Skeletal muscle satellite cell (primary cell): ENCODE results near the gene RSPH6A.

Experiments used
- H3K27me3 ChIP-seq: 2 replicates; pipeline ENCODE4 v1.7.0; 2013; ENCODE audit warnings: low read length; ENCODE audit not compliant: control insufficient read depth, insufficient read depth
- H3K36me3 ChIP-seq: 2 replicates; pipeline ENCODE4 v1.7.0; 2013; ENCODE audit warnings: mild to moderate bottlenecking, control low read depth, low read length; ENCODE audit not compliant: insufficient read depth
- H3K4me1 ChIP-seq: 2 replicates; pipeline ENCODE4 v1.7.0; 2013; ENCODE audit warnings: low read length; ENCODE audit not compliant: control insufficient read depth, insufficient read depth
- H3K4me2 ChIP-seq: 2 replicates; pipeline ENCODE4 v1.7.0; 2013; ENCODE audit warnings: mild to moderate bottlenecking, low read length
- H3K4me3 ChIP-seq: 2 replicates; pipeline ENCODE4 v1.7.0; 2013; ENCODE audit warnings: low read length
- H3K9ac ChIP-seq: 2 replicates; pipeline ENCODE4 v1.7.0; 2013; ENCODE audit warnings: mild to moderate bottlenecking, low read depth, low read length, moderate library complexity
- H3K9me3 ChIP-seq: replicated peaks from 2 replicates; pipeline ENCODE4 v1.7.0; 2013; ENCODE audit warnings: mild to moderate bottlenecking, control low read depth, low read length

The RSPH6A gene

DNA sequence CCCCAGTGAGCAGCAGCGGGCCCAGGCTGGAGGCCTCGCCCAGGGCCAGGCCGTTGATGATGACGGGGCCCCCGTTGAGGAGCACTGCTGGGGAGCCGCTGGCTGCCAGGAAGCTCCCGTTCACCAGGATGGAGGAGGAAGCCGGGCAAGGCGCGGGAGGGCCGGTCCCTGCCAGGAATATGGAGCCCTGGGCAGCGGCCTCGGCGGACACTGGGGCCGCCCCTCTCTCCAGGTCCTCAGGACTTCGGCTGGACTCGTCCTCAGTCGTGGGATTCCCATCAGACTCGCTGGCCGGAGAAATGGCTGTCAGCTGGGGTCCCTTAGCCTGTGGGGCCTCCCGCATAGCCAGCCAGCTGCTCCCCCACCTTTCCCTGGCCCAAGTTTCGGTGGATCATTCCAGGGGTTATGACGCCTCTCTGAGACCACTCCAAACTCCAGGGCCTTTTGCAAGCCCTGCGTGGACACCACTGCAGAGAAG is 48.2 kb downstream of the RSPH6A start:
- peaks cover 26% of the 10 kb centered on the region for H3K4me1 ChIP-seq
- no peaks in the 10 kb centered on the region for H3K9me3 ChIP-seq
- no peaks in the 10 kb centered on the region for H3K36me3 ChIP-seq
- peak overlapping the region; percentile 96 for H3K4me2 ChIP-seq
- peaks cover 3% of the 10 kb centered on the region for H3K27me3 ChIP-seq
- peak overlapping the region; percentile 82 for H3K9ac ChIP-seq
- H3K4me3 ChIP-seq: peak overlapping the region; percentile 77

DNA sequence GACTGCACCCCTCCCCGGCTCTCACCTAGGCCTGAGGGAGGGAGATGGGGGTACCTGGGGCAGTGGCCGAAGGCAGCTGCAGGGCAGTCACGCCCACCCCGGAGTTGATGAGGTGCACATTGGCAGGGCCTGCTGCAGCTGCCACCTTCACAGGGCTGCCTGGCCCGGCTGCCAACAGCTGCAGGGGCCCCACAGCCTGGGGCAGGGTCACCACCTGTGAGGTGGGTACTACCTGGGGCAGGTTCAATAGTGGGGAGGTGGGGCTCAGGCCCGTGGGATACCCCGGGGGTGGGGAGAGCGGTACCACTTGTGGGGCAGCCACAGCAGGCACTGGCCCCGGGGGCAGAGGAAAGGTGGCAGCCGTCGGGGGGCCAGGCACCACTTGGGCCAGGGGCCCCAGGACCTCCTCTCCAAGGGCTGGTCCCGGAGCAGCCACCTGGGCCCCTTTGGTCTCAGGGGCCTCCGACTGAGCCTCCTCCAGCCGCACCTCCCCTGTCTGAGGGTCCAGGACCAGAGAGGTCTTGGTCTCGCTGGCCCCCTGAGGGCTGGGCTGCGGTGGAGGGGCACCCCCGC is 48.7 kb downstream of the RSPH6A start:
- Histone ChIP-seq H3K9ac (peak overlapping the region; percentile 82), H3K4me3 (peak overlapping the region; percentile 77), H3K4me1 (peaks cover 26% of the 10 kb centered on the region), H3K9me3 (no peaks in the 10 kb centered on the region), H3K4me2 (peak overlapping the region; percentile 96), H3K27me3 (peaks cover 3% of the 10 kb centered on the region), H3K36me3 (no peaks in the 10 kb centered on the region)

DNA sequence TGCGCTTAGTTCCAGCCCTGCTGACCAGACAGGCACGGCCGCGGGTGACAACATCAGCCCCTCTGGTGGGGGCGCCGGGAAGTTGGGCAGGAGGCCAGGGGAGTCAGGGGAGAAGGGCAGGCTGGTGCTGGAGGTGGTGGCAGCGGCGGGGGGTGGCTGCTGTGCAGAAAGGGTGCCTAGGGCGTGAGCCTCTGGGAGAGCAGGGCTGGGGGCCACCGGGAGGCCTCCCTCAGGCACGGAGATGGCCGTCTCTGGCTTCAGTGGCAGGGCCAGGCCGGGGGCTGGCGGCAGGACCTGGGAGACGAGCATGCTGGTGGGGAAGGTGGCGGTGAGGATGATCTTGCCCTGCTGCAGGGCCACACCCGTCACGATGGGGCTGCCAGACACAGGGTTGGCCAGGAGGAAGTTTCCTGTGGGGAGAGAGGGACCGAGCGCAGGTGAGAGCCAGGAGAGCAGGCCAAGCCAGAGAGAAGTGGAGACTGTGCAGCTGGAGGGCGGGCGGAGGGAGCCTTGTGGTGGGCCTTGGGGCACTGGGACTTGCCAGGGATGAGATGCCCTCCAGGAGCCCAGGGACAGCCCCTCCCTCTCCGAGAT is 49.3 kb downstream of the RSPH6A start:
- Histone ChIP-seq H3K4me2 (no peak overlapping the region), H3K4me3 (no peak overlapping the region), H3K4me1 (peaks cover 22% of the 10 kb centered on the region), H3K9ac (no peak overlapping the region), H3K9me3 (no peaks in the 10 kb centered on the region), H3K27me3 (peaks cover 3% of the 10 kb centered on the region), H3K36me3 (no peaks in the 10 kb centered on the region)

DNA sequence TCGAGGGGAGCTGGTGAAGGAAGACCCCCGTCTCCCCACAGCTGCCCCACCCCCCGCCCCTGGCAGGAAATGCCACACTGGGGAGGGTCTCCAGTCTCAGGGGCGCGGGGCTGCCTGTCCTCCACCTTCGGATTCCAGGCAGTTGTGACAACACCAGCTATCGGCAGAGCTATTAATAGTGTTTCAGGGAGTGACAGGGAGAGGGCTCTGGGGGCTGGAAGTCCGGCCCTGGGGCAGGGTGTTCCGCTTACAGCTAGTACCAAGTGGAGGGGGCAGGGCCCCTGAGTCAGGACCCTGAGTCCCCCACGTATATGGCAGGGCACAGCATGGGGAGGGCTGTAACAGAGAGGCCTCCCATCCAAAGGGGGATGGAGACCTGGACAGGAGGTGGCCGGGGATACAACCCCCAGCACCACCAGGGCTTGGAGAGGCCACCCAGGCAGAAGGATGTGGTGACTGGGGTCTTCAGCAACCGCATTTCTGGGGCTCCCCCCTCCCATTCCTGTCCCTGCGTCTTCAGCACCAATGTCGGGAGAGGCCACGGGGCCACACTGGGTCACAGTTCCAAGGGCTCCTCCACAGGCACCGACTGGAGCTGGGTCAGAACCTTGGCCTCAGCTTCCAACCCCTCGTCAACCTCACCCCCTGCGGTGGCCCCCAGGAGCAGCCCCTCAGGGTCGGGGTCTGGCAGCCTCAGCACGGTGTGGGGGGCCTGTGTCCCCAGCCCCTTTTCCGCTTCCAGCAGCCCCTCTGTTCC is 50.0 kb downstream of the RSPH6A start:
- no peak overlapping the region for H3K4me3 ChIP-seq
- H3K9me3 ChIP-seq: no peaks in the 10 kb centered on the region
- H3K9ac ChIP-seq: no peak overlapping the region
- peaks cover 19% of the 10 kb centered on the region for H3K4me1 ChIP-seq
- no peaks in the 10 kb centered on the region for H3K36me3 ChIP-seq
- H3K27me3 ChIP-seq: peaks cover 3% of the 10 kb centered on the region
- no peak overlapping the region for H3K4me2 ChIP-seq

DNA sequence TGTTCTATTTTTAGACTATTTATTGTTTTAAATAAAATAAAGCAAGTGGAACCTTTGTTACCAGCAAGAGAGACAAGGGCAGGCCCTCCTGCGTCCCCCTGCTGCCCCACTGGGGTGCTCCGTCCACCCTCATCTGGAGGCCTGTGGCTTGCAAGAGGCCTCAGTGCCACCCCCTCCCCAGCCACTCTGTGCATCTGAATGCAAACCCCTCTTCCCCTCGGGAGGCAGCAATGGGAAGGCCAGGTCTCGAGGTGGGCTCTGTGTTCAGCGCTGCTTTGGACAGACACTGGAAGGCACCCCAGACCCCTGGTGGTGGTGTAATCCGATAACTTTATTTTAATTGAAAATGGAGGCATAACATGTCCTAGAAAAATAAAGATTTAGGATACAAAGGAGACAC is 50.6 kb downstream of the RSPH6A start:
- Histone ChIP-seq H3K4me1 (peaks cover 13% of the 10 kb centered on the region), H3K4me3 (no peak overlapping the region), H3K4me2 (no peak overlapping the region), H3K9ac (no peak overlapping the region), H3K9me3 (no peaks in the 10 kb centered on the region), H3K27me3 (peaks cover 3% of the 10 kb centered on the region), H3K36me3 (no peaks in the 10 kb centered on the region)

DNA sequence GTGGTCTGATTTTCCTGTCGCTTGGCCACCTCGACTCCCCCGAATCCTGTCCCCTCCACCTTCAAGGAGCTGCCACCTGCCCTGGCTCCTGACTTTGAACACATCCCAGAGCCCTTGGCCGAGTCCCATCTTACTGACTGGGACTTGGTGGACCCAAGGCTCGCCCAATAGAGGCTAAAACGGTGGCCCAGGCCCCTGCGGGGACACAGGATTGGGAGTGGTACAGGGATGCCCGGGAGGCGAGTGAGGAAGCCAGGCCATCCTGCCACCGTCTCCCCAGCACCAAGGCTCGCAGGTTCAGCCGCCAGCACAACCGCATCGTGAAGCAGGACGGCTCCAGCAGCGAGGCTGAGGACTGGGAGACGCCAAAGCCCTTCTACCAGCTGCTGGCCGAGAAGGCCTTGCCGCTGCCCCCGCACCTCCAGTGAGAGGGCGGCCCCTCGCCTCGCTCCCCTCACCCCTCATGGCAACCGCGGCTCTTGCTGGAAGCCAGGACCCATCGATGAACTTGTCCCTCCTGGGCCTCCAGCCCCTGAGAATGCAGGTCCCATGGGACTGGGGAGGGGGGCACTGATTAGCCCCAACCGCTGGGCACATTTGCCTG is 51.3 kb downstream of the RSPH6A start:
- Histone ChIP-seq H3K4me2 (no peak overlapping the region), H3K4me3 (no peak overlapping the region), H3K9me3 (no peaks in the 10 kb centered on the region), H3K9ac (no peak overlapping the region), H3K36me3 (no peaks in the 10 kb centered on the region), H3K27me3 (peaks cover 3% of the 10 kb centered on the region), H3K4me1 (peaks cover 13% of the 10 kb centered on the region)

DNA sequence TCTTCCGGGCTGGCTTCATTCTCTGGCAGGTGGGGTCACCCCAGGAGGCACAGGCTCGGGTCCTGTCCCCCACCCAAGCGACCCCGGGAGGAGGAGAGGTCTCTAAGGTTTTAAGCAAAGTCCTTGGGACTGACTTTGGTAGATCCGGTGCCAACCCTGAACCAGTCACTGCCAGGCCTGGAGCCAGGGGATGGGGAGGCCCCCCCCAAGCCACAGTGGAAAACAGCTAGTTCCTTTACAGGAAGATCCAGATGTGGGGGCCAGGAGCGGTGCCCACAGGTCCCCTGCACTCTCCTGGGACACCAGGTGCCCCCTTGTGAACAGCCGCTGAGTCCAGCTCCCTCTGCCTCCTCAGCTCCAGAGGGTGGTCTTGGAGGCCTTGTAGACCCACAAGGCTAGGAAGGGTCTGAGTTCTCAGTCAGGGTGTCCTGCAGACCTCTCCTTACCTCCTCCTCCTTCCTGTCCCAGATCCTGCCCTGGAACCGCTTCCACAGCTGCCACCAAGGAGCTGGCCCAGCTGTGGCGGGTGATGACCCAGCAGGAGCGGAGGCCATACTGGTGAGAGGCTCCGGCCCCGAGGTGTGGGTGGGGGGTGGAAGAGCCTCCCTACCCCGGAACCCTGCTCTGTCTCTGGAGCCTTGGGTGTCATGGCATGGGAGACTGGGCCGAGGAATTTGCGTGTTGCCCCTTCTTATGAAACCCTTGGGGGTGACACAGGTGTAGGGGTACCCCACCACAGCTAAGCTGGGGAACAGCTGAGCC is 52.1 kb downstream of the RSPH6A start:
- Histone ChIP-seq H3K9ac (no peak overlapping the region), H3K36me3 (no peaks in the 10 kb centered on the region), H3K4me1 (peaks cover 13% of the 10 kb centered on the region), H3K4me3 (no peak overlapping the region), H3K27me3 (peaks cover 3% of the 10 kb centered on the region), H3K9me3 (no peaks in the 10 kb centered on the region), H3K4me2 (no peak overlapping the region)

DNA sequence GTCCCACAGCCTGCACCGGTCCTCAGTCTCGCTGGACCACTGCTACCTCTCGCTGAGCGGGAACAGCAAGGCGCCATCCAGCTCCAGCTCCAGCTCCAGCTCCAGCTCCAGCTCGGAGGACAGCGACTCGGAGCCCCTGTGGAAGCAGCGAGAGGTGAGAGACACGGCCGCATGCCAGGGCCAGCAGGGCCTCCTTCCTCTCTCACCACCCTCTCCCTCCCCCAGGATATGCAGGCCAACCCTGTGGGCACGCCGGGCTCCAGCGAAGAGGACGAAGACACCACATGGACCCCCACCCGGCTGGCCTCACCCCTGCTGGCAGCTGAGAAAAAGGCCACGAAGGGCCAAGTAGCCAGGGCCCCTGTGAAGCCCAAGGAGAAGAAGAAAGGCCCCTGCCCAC is 53.4 kb downstream of the RSPH6A start:
- peaks cover 7% of the 10 kb centered on the region for H3K4me1 ChIP-seq
- H3K4me2 ChIP-seq: no peak overlapping the region
- H3K9ac ChIP-seq: no peak overlapping the region
- no peak overlapping the region for H3K4me3 ChIP-seq
- peaks cover 3% of the 10 kb centered on the region for H3K27me3 ChIP-seq
- H3K36me3 ChIP-seq: no peaks in the 10 kb centered on the region
- H3K9me3 ChIP-seq: no peaks in the 10 kb centered on the region

DNA sequence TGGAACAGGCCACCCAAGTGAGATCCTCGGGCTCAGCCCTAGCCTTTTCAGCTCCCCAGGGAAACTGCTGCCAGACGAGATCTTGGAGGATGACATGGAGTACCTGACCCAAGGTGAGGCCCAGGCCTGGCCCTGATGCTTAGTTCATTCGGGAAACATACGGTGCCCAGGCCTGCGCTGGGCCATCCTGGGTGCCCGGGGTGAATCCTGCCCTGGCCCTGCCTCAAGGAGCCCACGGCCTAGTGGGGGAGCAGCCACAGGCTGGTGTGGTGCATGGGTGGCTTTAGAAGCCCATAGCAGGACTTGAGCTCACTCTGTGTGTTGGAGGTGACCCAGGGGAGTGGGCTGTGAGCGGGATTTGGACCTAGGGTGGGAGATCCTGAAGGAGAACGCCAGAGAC is 56.2 kb downstream of the RSPH6A start:
- H3K27me3 ChIP-seq: peaks cover 1% of the 10 kb centered on the region
- no peak overlapping the region for H3K4me2 ChIP-seq
- no peaks in the 10 kb centered on the region for H3K9me3 ChIP-seq
- H3K4me3 ChIP-seq: no peak overlapping the region
- no peaks in the 10 kb centered on the region for H3K36me3 ChIP-seq
- H3K9ac ChIP-seq: no peak overlapping the region
- H3K4me1 ChIP-seq: no peaks in the 10 kb centered on the region

DNA sequence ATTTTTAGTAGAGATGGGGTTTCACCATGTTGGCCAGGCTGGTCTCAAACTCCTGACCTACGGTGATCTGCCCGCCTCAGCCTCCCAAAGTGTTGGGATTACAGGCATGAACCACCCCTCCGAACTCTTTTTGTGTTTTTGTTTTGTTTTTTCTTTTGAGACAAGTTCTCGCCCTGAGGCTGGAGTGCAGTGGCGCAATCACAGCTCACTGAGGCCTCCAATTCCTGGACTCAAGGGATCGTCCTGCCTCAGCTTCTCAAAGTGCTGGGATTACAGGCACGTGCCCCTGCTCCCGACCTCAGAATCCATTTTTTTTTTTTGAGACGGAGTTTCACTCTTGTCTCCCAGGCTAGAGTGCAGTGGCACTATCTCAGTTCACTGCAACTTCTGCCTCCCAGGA is 57.4 kb downstream of the RSPH6A start:
- H3K9me3 ChIP-seq: no peaks in the 10 kb centered on the region

DNA sequence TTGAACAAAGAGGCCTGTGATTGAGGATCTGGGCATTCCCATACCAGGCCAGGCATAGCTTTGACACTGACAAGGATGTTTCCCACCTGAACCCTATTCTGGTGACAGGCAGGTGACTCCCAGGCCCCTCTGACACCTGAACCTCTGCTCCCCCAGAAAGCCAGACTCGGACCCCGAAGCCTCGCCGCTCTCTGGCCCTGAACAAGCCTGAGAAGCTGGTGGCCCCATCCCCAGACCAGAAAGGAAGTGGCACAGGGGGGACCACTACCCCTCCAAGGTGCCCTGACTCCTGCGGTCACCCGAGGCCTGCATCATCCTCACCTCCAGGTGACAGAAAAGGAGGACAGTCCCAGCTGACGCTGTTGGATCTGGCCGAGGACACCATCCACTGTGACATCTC is 60.8 kb downstream of the RSPH6A start:
- Histone ChIP-seq H3K36me3 (no peaks in the 10 kb centered on the region), H3K4me2 (no peak overlapping the region), H3K27me3 (no peaks in the 10 kb centered on the region), H3K4me3 (no peak overlapping the region), H3K9ac (no peak overlapping the region), H3K9me3 (no peaks in the 10 kb centered on the region), H3K4me1 (no peaks in the 10 kb centered on the region)

More for the DNA sequence above, 57.4 kb downstream of the RSPH6A start:
- Histone ChIP-seq H3K27me3 (no peaks in the 10 kb centered on the region), H3K4me2 (no peak overlapping the region), H3K9ac (no peak overlapping the region), H3K4me3 (no peak overlapping the region), H3K36me3 (no peaks in the 10 kb centered on the region), H3K4me1 (no peaks in the 10 kb centered on the region)
